ENCODE data around the gene CCER1. TPM values are rescaled to one million over a fixed set of nuclear protein-coding genes. Genes with fewer than 3 reads are reported as not detected.

The CCER1 gene
- polyA plus RNA-seq, 1 of the 3 experiments (the other 2 are of a cell fraction) = not detected

DNA sequence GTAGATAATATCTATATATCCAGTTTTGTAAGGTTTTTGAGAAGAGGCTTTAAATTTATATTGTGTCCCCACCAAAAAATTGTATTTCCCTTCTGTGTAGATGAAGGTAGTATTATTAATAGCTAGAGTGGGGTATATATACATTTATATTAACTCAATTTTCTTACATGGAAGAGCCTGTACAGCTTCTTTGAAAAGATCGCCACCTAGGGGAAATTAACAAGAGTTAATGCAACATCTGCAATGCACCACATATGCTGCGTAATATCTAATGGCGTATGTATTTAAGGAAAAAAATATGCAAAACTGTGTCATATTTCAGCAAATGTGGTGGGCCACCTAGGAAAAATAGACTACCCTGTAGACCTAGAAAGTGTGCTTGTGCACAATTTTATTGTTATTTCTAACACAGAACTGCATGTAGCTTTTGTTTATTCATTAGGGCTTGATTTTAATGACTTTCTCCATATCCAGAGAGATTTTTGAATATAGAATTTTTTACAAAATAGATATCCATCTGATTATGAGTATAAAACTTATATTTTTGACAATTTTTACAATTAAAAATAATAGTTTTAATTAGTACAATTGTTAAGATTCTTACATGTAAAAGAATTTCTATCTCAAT is 14.0 kb downstream of the CCER1 start (continued):
- no peak for TF ChIP-seq IRF3 (IDR thresholded peaks at IDR 0.05; ENCODE audit: low read depth, low read length)
- TF ChIP-seq, protein P1, sequence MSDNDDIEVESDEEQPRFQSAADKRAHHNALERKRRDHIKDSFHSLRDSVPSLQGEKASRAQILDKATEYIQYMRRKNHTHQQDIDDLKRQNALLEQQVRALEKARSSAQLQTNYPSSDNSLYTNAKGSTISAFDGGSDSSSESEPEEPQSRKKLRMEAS (IDR thresholded peaks at IDR 0.05; ENCODE audit: low read depth) = no peak
- no peak for TF ChIP-seq YY1 (IDR thresholded peaks at IDR 0.05; ENCODE audit: low read depth)

DNA sequence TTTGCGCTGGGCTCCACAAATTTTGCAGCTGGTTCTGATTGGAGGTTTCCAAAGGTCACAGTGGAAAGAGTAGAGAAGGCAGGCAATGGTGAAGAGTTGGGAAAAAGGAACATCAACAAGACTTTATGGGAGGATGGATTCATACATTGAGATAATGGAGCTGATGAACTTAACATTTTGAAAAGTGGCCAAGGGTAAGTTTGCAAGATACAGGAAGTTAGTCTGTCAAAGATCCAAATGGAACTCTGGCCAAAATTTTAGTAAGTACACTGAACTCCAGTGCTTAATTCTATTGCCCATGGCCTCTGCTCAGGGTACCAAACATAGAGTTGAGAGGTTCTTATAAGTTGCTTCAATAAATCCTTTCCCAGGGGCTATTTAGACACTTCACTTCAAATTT is 15.6 kb downstream of the CCER1 start:
- H2AFZ ChIP-seq (ENCODE audit: low read depth) = no peak overlapping the region
- WGBS (ENCODE audit: low lambda C conversion rate) = 96% methylated on average over 1 of the region's 1 CpG
- H3K4me2 ChIP-seq = no peak overlapping the region
- TF ChIP-seq JUND (IDR thresholded peaks at IDR 0.05) = no peak
- TF ChIP-seq NRF1 (IDR thresholded peaks at IDR 0.05; ENCODE audit: low read depth, low read length) = no peak
- TF ChIP-seq RCOR1 (IDR thresholded peaks at IDR 0.05; ENCODE audit: low read length) = no peak
- TF ChIP-seq TEAD4 (IDR thresholded peaks at IDR 0.05; ENCODE audit: borderline replicate concordance, insufficient read depth) = no peak
- TF ChIP-seq, protein P1 (IDR thresholded peaks at IDR 0.05; ENCODE audit: low read depth) = no peak
- no peak for TF ChIP-seq FOSL2 (IDR thresholded peaks at IDR 0.05; ENCODE audit: borderline replicate concordance, low read depth)
- TF ChIP-seq, protein P2, sequence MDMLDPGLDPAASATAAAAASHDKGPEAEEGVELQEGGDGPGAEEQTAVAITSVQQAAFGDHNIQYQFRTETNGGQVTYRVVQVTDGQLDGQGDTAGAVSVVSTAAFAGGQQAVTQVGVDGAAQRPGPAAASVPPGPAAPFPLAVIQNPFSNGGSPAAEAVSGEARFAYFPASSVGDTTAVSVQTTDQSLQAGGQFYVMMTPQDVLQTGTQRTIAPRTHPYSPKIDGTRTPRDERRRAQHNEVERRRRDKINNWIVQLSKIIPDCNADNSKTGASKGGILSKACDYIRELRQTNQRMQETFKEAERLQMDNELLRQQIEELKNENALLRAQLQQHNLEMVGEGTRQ (IDR thresholded peaks at IDR 0.05; ENCODE audit: borderline replicate concordance, low read depth, low read length) = no peak
- no peak for TF ChIP-seq ZBTB33 (IDR thresholded peaks at IDR 0.05; ENCODE audit: borderline replicate concordance, low read depth)
- no peak for TF ChIP-seq GATA2 (CRISPR knock-in tag; IDR thresholded peaks at IDR 0.05)
- TF ChIP-seq, protein P3, sequence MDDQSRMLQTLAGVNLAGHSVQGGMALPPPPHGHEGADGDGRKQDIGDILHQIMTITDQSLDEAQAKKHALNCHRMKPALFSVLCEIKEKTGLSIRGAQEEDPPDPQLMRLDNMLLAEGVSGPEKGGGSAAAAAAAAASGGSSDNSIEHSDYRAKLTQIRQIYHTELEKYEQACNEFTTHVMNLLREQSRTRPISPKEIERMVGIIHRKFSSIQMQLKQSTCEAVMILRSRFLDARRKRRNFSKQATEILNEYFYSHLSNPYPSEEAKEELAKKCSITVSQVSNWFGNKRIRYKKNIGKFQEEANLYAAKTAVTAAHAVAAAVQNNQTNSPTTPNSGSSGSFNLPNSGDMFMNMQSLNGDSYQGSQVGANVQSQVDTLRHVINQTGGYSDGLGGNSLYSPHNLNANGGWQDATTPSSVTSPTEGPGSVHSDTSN (IDR thresholded peaks at IDR 0.05) = no peak
- TF ChIP-seq SIN3A (IDR thresholded peaks at IDR 0.05; ENCODE audit: borderline replicate concordance, low read depth, low read length) = no peak
- TF ChIP-seq IRF3 (IDR thresholded peaks at IDR 0.05; ENCODE audit: low read depth, low read length) = no peak
- TF ChIP-seq EP300 (IDR thresholded peaks at IDR 0.05; ENCODE audit: borderline replicate concordance in 1 of 2, low read depth in 1 of 2, low read length in 1 of 2) = no peak
- no peak for TF ChIP-seq GABPA (IDR thresholded peaks at IDR 0.05; ENCODE audit: low read depth)
- TF ChIP-seq MXI1 (IDR thresholded peaks at IDR 0.05; ENCODE audit: low read depth, low read length) = no peak
- H3K36me3 ChIP-seq (replicated peaks in 1 of 2; ENCODE audit: control insufficient read depth in 1 of 2, insufficient read depth in 2 of 2, low read length in 1 of 2) = no peaks in the 10 kb centered on the region
- DNase-seq = no peak
- peaks cover 0 to 15% of the 10 kb centered on the region in 2 experiments; a peak in 3 of 4 replicates for H3K4me1 ChIP-seq (ENCODE audit: control insufficient read depth in 1 of 2, insufficient read depth in 2 of 2, low read depth in 1 of 2, low read length in 1 of 2)
- H3K79me2 ChIP-seq (ENCODE audit: insufficient read depth) = no peaks in the 10 kb centered on the region
- POLR2A ChIA-PET = no interaction called here
- H3K4me3 ChIP-seq (ENCODE audit: low read depth in 2 of 2, low read length in 1 of 2) = no peak overlapping the region
- H3F3A ChIP-seq (replicated peaks; ENCODE audit: insufficient read depth) = no peaks in the 10 kb centered on the region
- H3K27ac ChIP-seq (ENCODE audit: low read depth in 2 of 2, low read length in 1 of 2) = no peak overlapping the region
- no peaks in the 10 kb centered on the region for H3K9me2 ChIP-seq
- H3K9ac ChIP-seq = no peak overlapping the region
- H3K27me3 ChIP-seq (ENCODE audit: insufficient read depth) = no peaks in the 10 kb centered on the region
- H3K9me3 ChIP-seq = no peaks in the 10 kb centered on the region
- CTCF ChIA-PET = interaction anchor here (1.0 kb wide), 1 partner anchor 30 kb away, joined by 4 read pairs; no protein-coding TSS in a partner anchor
- H4K20me1 ChIP-seq (ENCODE audit: insufficient read depth) = no peaks in the 10 kb centered on the region

Data from SK-N-SH (cell line).